ENCODE results near the gene FKBP2.

GRCh38 chr11:64264371-64264852 lies 23.5 kb downstream of the FKBP2 start:
- TF ChIP-seq PAX5 (IDR thresholded peaks at IDR 0.05; ENCODE audit: insufficient read depth, low read length, severe bottlenecking) (no peak), POLR2A (IDR thresholded peaks at IDR 0.05; ENCODE audit: low read depth, low read length) (no peak), POLR2AphosphoS5 (IDR thresholded peaks at IDR 0.05; ENCODE audit: low read depth, low read length) (no peak)
